IMR-90 (cell line): ENCODE measurements around the gene RABGEF1. TPM values are rescaled to one million over a fixed set of nuclear protein-coding genes. Genes with fewer than 3 reads are reported as not detected.
"Not testable (repeated sequence)": the region's sequence is repeated elsewhere in the genome, so short reads cannot be mapped to it uniquely, and the experiment has no call there.

ENCODE experiments used
- ATAC-seq: fragments of 200-7000 bp; cut with Tn5 transposase; 2 replicates; pipeline ENCODE4 v1.9.1; 2020; ENCODE audit warnings: low read depth, mild to moderate bottlenecking, moderate library complexity
- BruUV-seq: library from RNA; stranded (reverse); fragments of 400-500 nt; replicated peaks from 2 replicates; lab custom pipeline; 2021; lab: Mats Ljungman, UMichigan
- CTCF ChIA-PET: fragments of 300-600 bp; formaldehyde crosslinking; extraction: SDS; loops from one replicate; lab custom pipeline; 2021; ENCODE audit warnings: antibody characterized with exemption; lab: Yijun Ruan, JAX
- POLR2A ChIA-PET: fragments of 300-600 bp; sonication (Branson Sonifier 250); formaldehyde crosslinking; loops from one replicate; lab custom pipeline; 2022; ENCODE audit warnings: antibody characterized with exemption; ENCODE audit not compliant: unreplicated experiment; lab: Charles Lee
- DNase-seq: peaks from one replicate; pipeline ENCODE4 v3.0.0; 2013
- H2AFZ ChIP-seq: replicated peaks from 2 replicates; pipeline ENCODE3; 2013; ENCODE audit warnings: low read length, mild to moderate bottlenecking; ENCODE audit not compliant: poor library complexity
- H2AK5ac ChIP-seq: 2 replicates; pipeline ENCODE4 v1.6.1; 2013; ENCODE audit warnings: low read depth, low read length, inconsistent platforms
- H2AK9ac ChIP-seq: replicated peaks from 2 replicates; pipeline ENCODE3; 2013; ENCODE audit warnings: mild to moderate bottlenecking, low read depth, low read length, moderate library complexity; ENCODE audit not compliant: poor library complexity
- H2BK120ac ChIP-seq: 2 replicates; pipeline ENCODE4 v1.6.1; 2013; ENCODE audit warnings: low read depth, low read length, inconsistent platforms
- H2BK15ac ChIP-seq: 3 replicates; pipeline ENCODE4 v1.6.1; 2013; ENCODE audit warnings: low read depth, low read length, inconsistent platforms
- H2BK20ac ChIP-seq: 2 replicates; pipeline ENCODE4 v1.6.1; 2013; ENCODE audit warnings: low read depth, mild to moderate bottlenecking, inconsistent platforms, low read length, moderate library complexity
- H2BK5ac ChIP-seq: 2 replicates; pipeline ENCODE4 v1.6.1; 2013; ENCODE audit warnings: mild to moderate bottlenecking, low read depth, low read length, inconsistent platforms; ENCODE audit not compliant: poor library complexity, severe bottlenecking
- H3K14ac ChIP-seq: replicated peaks from 2 replicates; pipeline ENCODE4 v1.6.1; 2013; ENCODE audit warnings: low read depth, low read length, inconsistent platforms
- H3K18ac ChIP-seq: 2 replicates; pipeline ENCODE4 v1.6.1; 2013; ENCODE audit warnings: low read depth, low read length, control low read depth
- H3K23ac ChIP-seq: 2 replicates; pipeline ENCODE4 v1.6.1; 2013; ENCODE audit warnings: low read depth, low read length, inconsistent platforms
- H3K27ac ChIP-seq: 2 replicates; pipeline ENCODE4 v1.5.1; 2013; ENCODE audit warnings: mild to moderate bottlenecking, control low read depth, low read length; ENCODE audit not compliant: insufficient read depth
- H3K27me3 ChIP-seq: 2 replicates; pipeline ENCODE4 v1.6.1; 2013; ENCODE audit warnings: low read length; ENCODE audit not compliant: control insufficient read depth, insufficient read depth
- H3K36me3 ChIP-seq: 2 replicates; pipeline ENCODE4 v1.6.1; 2013; ENCODE audit warnings: low read length, mixed read lengths; ENCODE audit not compliant: control insufficient read depth, insufficient read depth
- H3K4ac ChIP-seq: 2 replicates; pipeline ENCODE4 v1.6.1; 2013; ENCODE audit warnings: low read depth, low read length, inconsistent platforms
- H3K4me1 ChIP-seq: 2 replicates; pipeline ENCODE4 v1.6.1; 2013; ENCODE audit warnings: low read length, mixed read lengths; ENCODE audit not compliant: control insufficient read depth, insufficient read depth
- H3K4me2 ChIP-seq: 2 replicates; pipeline ENCODE4 v1.6.1; 2013; ENCODE audit warnings: low read depth, mild to moderate bottlenecking, control low read depth, low read length, moderate library complexity
- H3K4me3 ChIP-seq: 2 replicates; pipeline ENCODE4 v1.5.1; 2013; ENCODE audit warnings: low read depth, mild to moderate bottlenecking, control low read depth, low read length, moderate library complexity; ENCODE audit not compliant: insufficient read depth
- H3K56ac ChIP-seq: 2 replicates; pipeline ENCODE4 v1.6.1; 2013; ENCODE audit warnings: low read length, inconsistent platforms; ENCODE audit not compliant: insufficient read depth; ENCODE audit errors: extremely low read depth
- H3K79me1 ChIP-seq, 2 experiments: 2 replicates each; pipeline ENCODE4 v1.6.1; 2013; ENCODE audit warnings: low read length in 2 of 2, inconsistent platforms in 1 of 2, low read depth in 1 of 2
- H3K9ac ChIP-seq: 2 replicates; pipeline ENCODE4 v1.6.1; 2013; ENCODE audit warnings: low read depth, low read length, control low read depth
- H3K9me1 ChIP-seq: 2 replicates; pipeline ENCODE4 v1.6.1; 2013; ENCODE audit warnings: low read length, inconsistent platforms; ENCODE audit not compliant: insufficient read depth
- H3K9me3 ChIP-seq: 2 replicates; pipeline ENCODE4 v1.6.1; 2013; ENCODE audit warnings: low read length; ENCODE audit not compliant: control insufficient read depth, insufficient read depth
- H4K20me1 ChIP-seq: 2 replicates; pipeline ENCODE4 v1.6.1; 2013; ENCODE audit warnings: low read length, inconsistent platforms; ENCODE audit not compliant: insufficient read depth
- H4K5ac ChIP-seq: 2 replicates; pipeline ENCODE4 v1.6.1; 2013; ENCODE audit warnings: mild to moderate bottlenecking, low read depth, low read length, control low read depth
- H4K8ac ChIP-seq, 2 experiments: 2 replicates each; pipeline ENCODE4 v1.6.1; 2013; ENCODE audit warnings: low read depth in 2 of 2, low read length in 2 of 2, control low read depth in 1 of 2, inconsistent platforms in 1 of 2
- H4K91ac ChIP-seq: 2 replicates; pipeline ENCODE4 v1.6.1; 2013; ENCODE audit warnings: low read depth, low read length, inconsistent platforms; ENCODE audit not compliant: insufficient read depth
- dilution Hi-C: fragments of 300-500 bp; cut with HindIII; formaldehyde crosslinking; loops from one replicate; pipeline ENCODE4 v1.14.3; 2018; ENCODE audit warnings: low sequenced_read_pairs; ENCODE audit not compliant: unreplicated experiment
- in situ Hi-C: fragments of 300-500 bp; cut with MboI; formaldehyde crosslinking; loops from 3 replicates; pipeline ENCODE4 v1.14.3; 2019; ENCODE audit warnings: low sequenced_read_pairs, inconsistent platforms, mixed read lengths
- intact Hi-C: fragments of 100-400 bp; cut with micrococcal nuclease; formaldehyde crosslinking; loops from 2 replicates; pipeline ENCODE4 v1.10.0; 2022
- polyA plus RNA-seq, 3 experiments: library from polyadenylated mRNA; depleted of rRNA; stranded (reverse); fragments of >200 nt; gene quantifications; 2 replicates each; pipeline ENCODE4 v1.2.3, GENCODE V29; 2012; ENCODE audit warnings: low replicate concordance in 1 of 3
- total RNA-seq: library from RNA; depleted of rRNA; stranded (reverse); fragments of >200 nt; gene quantifications from 2 replicates; pipeline ENCODE4 v1.2.3, GENCODE V29; 2012

Gene RABGEF1
- total and polyA plus RNA-seq, 2 of the 4 experiments (the other 2 are of a cell fraction) = 34.9 to 56.6 TPM

GRCh38 chr7:66767486-66767885 lies 27.0 kb downstream of the RABGEF1 start:
- H4K91ac ChIP-seq, H2AK5ac ChIP-seq, H3K9ac ChIP-seq, in situ Hi-C loops, H2BK120ac ChIP-seq, H2BK15ac ChIP-seq, intact Hi-C loops, BruUV-seq, H3K9me3 ChIP-seq, H2BK5ac ChIP-seq, POLR2A ChIA-PET, CTCF ChIA-PET, DNase-seq, H3K27me3 ChIP-seq, H2AK9ac ChIP-seq, dilution Hi-C loops, H4K8ac ChIP-seq, H2BK20ac ChIP-seq, H3K36me3 ChIP-seq, H3K18ac ChIP-seq, H3K56ac ChIP-seq, H3K4me3 ChIP-seq, H4K5ac ChIP-seq, H3K23ac ChIP-seq, H3K14ac ChIP-seq, H3K27ac ChIP-seq, H3K4ac ChIP-seq, H2AFZ ChIP-seq, H3K4me2 ChIP-seq, ATAC-seq: not testable (repeated sequence)
- Histone ChIP-seq H3K4me1 (peaks cover 12% of the 10 kb centered on the region), H3K9me1 (peaks cover 11% of the 10 kb centered on the region), H3K79me1 (peaks cover 27 to 73% of the 10 kb centered on the region in 2 experiments), H4K20me1 (peaks cover 80% of the 10 kb centered on the region)
